H9 (cell line): Measurements from ENCODE around the gene ZDHHC11. TPM values are rescaled to one million over a fixed set of nuclear protein-coding genes. Genes with fewer than 3 reads are reported as not detected.
A peak's percentile ranks its signal among the peaks of the same experiment; 100 is the strongest.
"Not testable (repeated sequence)": the region's sequence is repeated elsewhere in the genome, so short reads cannot be mapped to it uniquely, and the experiment has no call there.

ENCODE experiments used
- DNase-seq: peaks from one replicate; pipeline ENCODE4 v3.0.0-alpha.2; 2017
- H2AFZ ChIP-seq: one replicate; pipeline ENCODE4 v1.6.1; 2013; ENCODE audit warnings: mild to moderate bottlenecking, low read length, control low read depth, moderate library complexity
- H2AK5ac ChIP-seq: 2 replicates; pipeline ENCODE4 v1.6.1; 2013; ENCODE audit warnings: low read length, control low read depth, mixed read lengths; ENCODE audit not compliant: insufficient read length
- H2BK120ac ChIP-seq: one replicate; pipeline ENCODE4 v1.6.1; 2013; ENCODE audit warnings: low read depth, mild to moderate bottlenecking, low read length, control low read depth, inconsistent platforms; ENCODE audit not compliant: poor library complexity, severe bottlenecking
- H2BK12ac ChIP-seq: 2 replicates; pipeline ENCODE4 v1.6.1; 2013; ENCODE audit warnings: low read length, control low read depth, mixed read lengths, low read depth; ENCODE audit not compliant: insufficient read length
- H2BK15ac ChIP-seq: 2 replicates; pipeline ENCODE4 v1.6.1; 2013; ENCODE audit warnings: low read depth, low read length, control low read depth
- H2BK20ac ChIP-seq: one replicate; pipeline ENCODE4 v1.6.1; 2013; ENCODE audit warnings: low read depth, mild to moderate bottlenecking, low read length, control low read depth, inconsistent platforms; ENCODE audit not compliant: poor library complexity, severe bottlenecking
- H2BK5ac ChIP-seq: 2 replicates; pipeline ENCODE4 v1.6.1; 2013; ENCODE audit warnings: low read length, control low read depth, mixed read lengths; ENCODE audit not compliant: insufficient read length
- H3K14ac ChIP-seq: 2 replicates; pipeline ENCODE4 v1.6.1; 2013; ENCODE audit warnings: low read length, control low read depth; ENCODE audit not compliant: insufficient read depth
- H3K18ac ChIP-seq: 2 replicates; pipeline ENCODE4 v1.6.1; 2013; ENCODE audit warnings: low read depth, mild to moderate bottlenecking, mixed read lengths, low read length, control low read depth; ENCODE audit not compliant: insufficient read length
- H3K23ac ChIP-seq: 2 replicates; pipeline ENCODE4 v1.6.1; 2013; ENCODE audit warnings: low read length, control low read depth, mixed read lengths, low read depth; ENCODE audit not compliant: insufficient read length
- H3K23me2 ChIP-seq: 2 replicates; pipeline ENCODE4 v1.6.1; 2013; ENCODE audit warnings: low read depth, mild to moderate bottlenecking, mixed read lengths, low read length, control low read depth; ENCODE audit not compliant: insufficient read length, poor library complexity, severe bottlenecking
- H3K27ac ChIP-seq: 2 replicates; pipeline ENCODE4 v1.5.1; 2013; ENCODE audit warnings: low read length, control low read depth, mixed read lengths, low read depth; ENCODE audit not compliant: insufficient read length
- H3K27me3 ChIP-seq: 2 replicates; pipeline ENCODE4 v1.6.1; 2013; ENCODE audit warnings: low read length, control low read depth, inconsistent platforms; ENCODE audit not compliant: insufficient read depth
- H3K4ac ChIP-seq: 2 replicates; pipeline ENCODE4 v1.6.1; 2013; ENCODE audit warnings: low read depth, mild to moderate bottlenecking, control low read depth, inconsistent platforms, low read length, moderate library complexity
- H3K4me1 ChIP-seq: 2 replicates; pipeline ENCODE4 v1.6.1; 2013; ENCODE audit warnings: low read length, control low read depth, inconsistent platforms; ENCODE audit not compliant: insufficient read depth
- H3K4me2 ChIP-seq: 2 replicates; pipeline ENCODE4 v1.6.1; 2013; ENCODE audit warnings: low read length, control low read depth, mixed read lengths; ENCODE audit not compliant: insufficient read length, insufficient read depth
- H3K56ac ChIP-seq: 2 replicates; pipeline ENCODE4 v1.6.1; 2013; ENCODE audit warnings: low read depth, mild to moderate bottlenecking, mixed read lengths, low read length, control low read depth; ENCODE audit not compliant: insufficient read length
- H3K79me1 ChIP-seq: 2 replicates; pipeline ENCODE4 v1.6.1; 2013; ENCODE audit warnings: low read depth, mild to moderate bottlenecking, moderate library complexity, low read length, control low read depth, inconsistent platforms; ENCODE audit not compliant: insufficient read depth, poor library complexity, severe bottlenecking
- H3K79me2 ChIP-seq: 2 replicates; pipeline ENCODE4 v1.6.1; 2013; ENCODE audit warnings: low read length, control low read depth, inconsistent platforms; ENCODE audit not compliant: insufficient read depth
- H3K9ac ChIP-seq: 2 replicates; pipeline ENCODE4 v1.6.1; 2013; ENCODE audit warnings: low read length, control low read depth, mixed read lengths; ENCODE audit not compliant: insufficient read length; ENCODE audit errors: extremely low read depth
- H3K9me3 ChIP-seq: one replicate; pipeline ENCODE4 v1.6.1; 2013; ENCODE audit warnings: low read depth, low read length, inconsistent platforms; ENCODE audit not compliant: control insufficient read depth
- H3T11ph ChIP-seq: one replicate; pipeline ENCODE4 v1.6.1; 2013; ENCODE audit warnings: mild to moderate bottlenecking, low read length, control low read depth, inconsistent platforms
- H4K20me1 ChIP-seq: one replicate; pipeline ENCODE4 v1.6.1; 2013; ENCODE audit not compliant: control insufficient read depth, insufficient read length, insufficient read depth
- H4K5ac ChIP-seq: 2 replicates; pipeline ENCODE4 v1.6.1; 2013; ENCODE audit warnings: low read depth, mild to moderate bottlenecking, mixed read lengths, low read length, control low read depth; ENCODE audit not compliant: insufficient read length
- H4K8ac ChIP-seq: replicated peaks from 2 replicates; pipeline ENCODE4 v1.6.1; 2013; ENCODE audit warnings: low read length, control low read depth, mixed read lengths, low read depth; ENCODE audit not compliant: insufficient read length
- H4K91ac ChIP-seq: 2 replicates; pipeline ENCODE4 v1.6.1; 2013; ENCODE audit warnings: low read depth, mild to moderate bottlenecking, moderate library complexity, mixed read lengths, low read length, control low read depth; ENCODE audit not compliant: insufficient read length
- H3K27ac Mint-ChIP-seq, 3 experiments: 2 replicates in 2 of 3; 3 replicates in 1 of 3; pipeline ENCODE4 v1.8.0; 2020 to 2021; ENCODE audit warnings: mixed read lengths in 3 of 3, mild to moderate bottlenecking in 1 of 3, moderate library complexity in 1 of 3
- H3K27me3 Mint-ChIP-seq: 2 replicates; pipeline ENCODE4 v1.8.0; 2021; ENCODE audit warnings: low read depth, mild to moderate bottlenecking, moderate library complexity, mixed read lengths
- H3K36me3 Mint-ChIP-seq, 3 experiments: 2 replicates in 2 of 3; 3 replicates in 1 of 3; pipeline ENCODE4 v1.8.0; 2020 to 2021; ENCODE audit warnings: low read depth in 3 of 3, mixed read lengths in 3 of 3; ENCODE audit not compliant: insufficient read depth in 1 of 3
- H3K4me1 Mint-ChIP-seq, 2 experiments: 2 replicates each; pipeline ENCODE4 v1.8.0; 2020; ENCODE audit warnings: mixed read lengths in 2 of 2
- H3K4me3 Mint-ChIP-seq, 2 experiments: 2 replicates in 1 of 2; 3 replicates in 1 of 2; pipeline ENCODE4 v1.8.0; 2020 to 2021; ENCODE audit warnings: mild to moderate bottlenecking in 2 of 2, mixed read lengths in 2 of 2, moderate library complexity in 1 of 2
- H3K9me3 Mint-ChIP-seq, 2 experiments: 2 replicates in 1 of 2; 3 replicates in 1 of 2; pipeline ENCODE4 v1.8.0; 2020; ENCODE audit warnings: mild to moderate bottlenecking in 2 of 2, mixed read lengths in 2 of 2, moderate library complexity in 1 of 2
- CTCF ChIP-seq: fragments of 200-600 bp; sonication (generic); conservative IDR thresholded peaks from 3 replicates; pipeline ENCODE4 v1.8.0; 2021; ENCODE audit warnings: antibody characterized with exemption, mild to moderate bottlenecking
- WGBS: extraction: QIAGEN DNeasy Blood & Tissue Kit; methylation state at CpG from one replicate; pipeline ENCODE4 v1.1.7; 2013; ENCODE audit warnings: missing lambda C conversion rate, low lambda C conversion rate, mixed read lengths; ENCODE audit not compliant: insufficient read length; ENCODE audit errors: extremely low coverage; 5-methylcytosine and 5-hydroxymethylcytosine counted together
- total RNA-seq: library from RNA; stranded (reverse); gene quantifications from 2 replicates; pipeline ENCODE4 v1.2.1, GENCODE V29; 2021

Gene ZDHHC11
- total RNA-seq, 1 experiment from 2014 or later: 37.6 TPM

- not testable (repeated sequence) for H3K56ac ChIP-seq, H4K91ac ChIP-seq, H3K23me2 ChIP-seq, H3K9ac ChIP-seq, H3K27ac ChIP-seq, H3K27me3 ChIP-seq, H3K27me3 Mint-ChIP-seq, H2BK12ac ChIP-seq, H2AK5ac ChIP-seq, H3T11ph ChIP-seq, H3K27ac Mint-ChIP-seq, H2BK20ac ChIP-seq, H2BK120ac ChIP-seq, H3K23ac ChIP-seq, H3K4me1 ChIP-seq, H3K79me1 ChIP-seq, H3K9me3 ChIP-seq, H4K5ac ChIP-seq, H3K4ac ChIP-seq, H3K9me3 Mint-ChIP-seq, H3K4me3 Mint-ChIP-seq, H3K4me2 ChIP-seq, H2BK5ac ChIP-seq, H4K8ac ChIP-seq, H3K79me2 ChIP-seq, H3K4me1 Mint-ChIP-seq, H2AFZ ChIP-seq, H3K14ac ChIP-seq, H4K20me1 ChIP-seq, H3K18ac ChIP-seq, H2BK15ac ChIP-seq
- peak; percentile 26; the same call in 1 of the 3 replicates for TF ChIP-seq CTCF
- peaks cover 0 to 16% (median 5%) of the 10 kb centered on the region in 3 experiments; a peak in 4 of 7 replicates for H3K36me3 Mint-ChIP-seq
- no CpG with 5 or more reads among the region's 10 CpGs for WGBS
- peak; percentile 55 for DNase-seq
Observed at GRCh38 chr5:838431-838851, 12.3 kb downstream of the ZDHHC11 start.

GRCh38 chr5:837621-838121, 13.1 kb downstream of the ZDHHC11 start:
- not testable (repeated sequence) for H3K9me3 ChIP-seq, H2BK5ac ChIP-seq, H2BK120ac ChIP-seq, H3T11ph ChIP-seq, H2BK15ac ChIP-seq, H3K9me3 Mint-ChIP-seq, H3K79me1 ChIP-seq, H4K8ac ChIP-seq, H2AFZ ChIP-seq, H2AK5ac ChIP-seq, H3K4me2 ChIP-seq, H3K79me2 ChIP-seq, H3K56ac ChIP-seq, H3K23me2 ChIP-seq, H2BK12ac ChIP-seq, H3K27ac Mint-ChIP-seq, H2BK20ac ChIP-seq, H3K23ac ChIP-seq, H4K5ac ChIP-seq, H3K4me3 Mint-ChIP-seq, H3K4me1 Mint-ChIP-seq, H3K14ac ChIP-seq, H4K20me1 ChIP-seq, H3K27me3 Mint-ChIP-seq, H3K9ac ChIP-seq, H3K27me3 ChIP-seq, H3K27ac ChIP-seq, H3K4me1 ChIP-seq, H4K91ac ChIP-seq, H3K18ac ChIP-seq, H3K4ac ChIP-seq
- peak; percentile 17 for DNase-seq
- no CpG with 5 or more reads among the region's 14 CpGs for WGBS
- peaks cover 0 to 12% (median 5%) of the 10 kb centered on the region in 3 experiments; a peak in 4 of 7 replicates for H3K36me3 Mint-ChIP-seq
